Superior temporal gyrus (tissue), 1 donor: ENCODE results near the gene MLST8.
"Not testable (repeated sequence)": the region's sequence is repeated elsewhere in the genome, so short reads cannot be mapped to it uniquely, and the experiment has no call there.

ENCODE experiments used
- DNase-seq: peaks from one replicate; pipeline ENCODE4 v3.0.0-alpha.2; 2016; ENCODE audit errors: extremely low spot score

The MLST8 gene

DNA sequence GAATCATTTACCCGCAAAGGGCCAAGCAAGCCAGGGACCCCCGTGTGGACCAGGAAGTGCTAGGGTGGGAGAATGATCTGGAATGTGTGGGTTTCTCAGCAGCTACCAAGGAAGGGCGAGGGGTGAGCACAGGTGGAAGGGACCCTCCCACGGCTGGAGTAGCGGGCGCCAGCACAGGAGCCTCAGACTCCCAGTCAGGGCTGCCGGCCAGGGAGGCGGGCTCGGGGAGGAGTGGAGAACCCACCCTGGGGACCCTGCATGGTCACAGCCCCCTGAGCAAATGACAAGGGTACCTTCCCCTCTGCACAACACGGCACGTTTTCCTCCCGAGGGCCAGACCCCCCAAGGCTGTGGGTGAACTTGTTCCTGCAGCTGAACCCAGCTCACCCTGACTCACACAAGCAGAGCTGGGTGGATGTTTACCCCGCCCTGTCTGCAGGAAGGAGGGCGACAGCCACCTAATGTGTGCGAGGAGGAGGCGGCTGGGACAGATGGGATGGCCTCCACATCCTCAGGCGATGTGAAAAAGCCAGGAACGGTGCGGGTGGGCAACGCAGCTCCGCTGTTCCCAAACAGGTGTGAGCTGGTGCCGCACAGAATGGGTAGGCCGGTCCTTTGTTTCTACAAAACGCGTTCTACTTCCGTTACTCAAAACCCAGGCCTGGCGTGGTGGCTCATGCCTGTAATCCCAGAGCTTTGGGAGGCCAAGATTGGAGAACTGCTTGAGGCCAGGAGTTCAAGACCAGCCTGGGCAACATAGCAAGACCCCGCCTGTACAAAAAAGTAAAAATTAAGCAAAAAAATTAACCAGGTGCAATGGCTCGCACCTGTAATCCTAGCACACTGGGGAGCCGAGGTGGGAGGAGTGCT lies 39.9 kb downstream of the MLST8 start:
- no peak for DNase-seq

DNA sequence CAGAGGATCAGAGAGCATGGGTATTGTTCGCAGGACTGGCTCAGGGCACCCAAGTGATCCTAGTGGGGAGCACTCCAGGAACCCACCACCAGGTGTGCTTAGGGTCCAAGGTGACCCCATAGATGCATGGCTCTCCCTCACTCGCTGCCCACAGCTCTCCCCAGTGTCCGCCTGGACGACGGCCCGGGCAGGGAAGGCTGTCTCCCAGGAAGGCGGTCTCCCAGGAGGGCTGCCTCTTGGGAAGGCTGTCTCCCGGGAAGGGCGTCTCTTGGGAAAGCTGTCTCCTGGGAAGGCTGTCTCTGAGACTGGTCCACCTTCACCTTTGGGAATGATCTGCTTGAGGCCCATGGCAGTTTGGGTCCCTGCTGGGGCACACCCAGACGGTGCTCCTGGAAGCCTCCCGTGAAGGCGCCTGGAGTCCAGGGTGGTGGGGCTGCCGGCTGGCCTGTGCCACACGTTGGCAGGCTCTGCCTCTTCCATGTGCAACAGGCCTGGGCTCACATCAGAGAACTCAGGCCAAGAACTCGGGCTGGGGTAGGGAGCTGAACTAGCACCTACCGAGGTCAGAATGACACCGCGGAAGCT lies 41.1 kb downstream of the MLST8 start:
- DNase-seq: no peak

DNA sequence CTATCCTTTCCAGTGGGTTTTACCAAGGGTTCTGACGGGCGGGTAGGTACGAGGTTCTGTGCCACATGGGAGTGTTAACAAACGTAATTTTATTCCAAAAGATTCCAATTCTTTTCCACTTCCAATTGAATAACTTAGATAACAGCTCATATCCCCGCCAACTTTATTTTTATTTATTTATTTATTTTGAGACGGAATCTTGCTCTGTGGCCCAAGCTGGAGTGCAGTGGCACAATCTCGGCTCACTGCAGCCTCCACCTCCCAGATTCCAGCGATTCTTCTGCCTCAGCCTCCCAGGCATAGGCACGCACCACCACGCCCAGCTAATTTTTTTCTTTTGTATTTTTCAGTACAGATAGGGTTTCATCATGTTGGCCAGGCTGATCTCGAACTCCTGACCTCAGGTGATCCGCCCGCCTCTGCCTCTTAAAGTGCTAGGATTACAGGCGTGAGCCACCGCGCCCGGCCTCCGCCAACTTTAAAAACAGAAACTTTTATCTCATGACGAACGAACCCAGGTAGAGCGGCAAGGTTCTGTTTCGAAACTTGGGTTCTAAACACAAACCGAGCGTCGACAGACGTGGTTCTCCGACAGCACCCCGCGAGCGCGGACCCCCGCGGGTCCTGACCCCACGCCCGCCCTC lies 45.5 kb downstream of the MLST8 start:
- no peak for DNase-seq

DNA sequence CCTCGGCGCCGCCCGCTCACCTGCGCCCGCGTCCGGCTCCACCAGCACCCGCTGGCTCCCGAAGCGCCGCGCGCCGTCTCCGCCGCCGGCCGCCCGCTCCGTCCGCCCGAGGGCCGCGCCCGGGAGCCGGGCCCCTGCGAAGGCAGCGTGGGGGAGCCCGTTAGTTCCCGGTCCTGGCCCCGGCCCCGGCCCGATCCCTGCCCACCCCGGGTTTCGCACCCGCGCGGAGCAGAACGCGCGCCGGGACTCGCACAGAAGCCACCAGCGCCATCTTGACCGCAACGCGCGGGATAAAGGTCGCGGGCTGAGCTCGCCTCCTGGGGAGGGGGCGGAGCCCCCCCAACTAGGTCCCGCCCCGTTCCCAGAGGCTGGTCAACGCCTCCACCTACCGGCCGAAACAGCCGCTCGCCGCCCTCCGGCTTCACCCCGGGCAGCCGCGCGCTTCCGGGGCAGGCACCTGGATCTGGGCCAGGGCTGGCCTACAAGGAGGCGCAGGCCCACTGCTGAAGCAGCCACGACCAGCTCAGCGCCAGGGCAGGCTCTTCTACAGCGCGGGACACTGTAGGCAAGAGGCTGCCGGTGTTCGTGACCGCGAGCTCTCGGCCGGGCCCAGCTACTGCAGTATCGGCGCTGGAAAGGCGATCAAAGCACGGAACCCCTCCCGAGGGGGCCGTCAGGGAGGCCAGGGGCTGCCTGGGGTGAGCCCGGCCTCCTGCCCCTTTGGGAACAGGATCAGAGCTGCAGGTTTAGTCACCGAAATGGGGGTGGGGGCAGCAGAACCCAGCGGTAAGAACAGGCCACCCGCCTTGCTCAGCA lies 46.2 kb downstream of the MLST8 start, which contains the start of gene ECI1:
Gene ECI1 (minus strand): TSS at position 292 of the 816 bp plus-strand sequence. CDS start 21 bp downstream, at position 271.
- DNase-seq: peak; percentile 90

DNA sequence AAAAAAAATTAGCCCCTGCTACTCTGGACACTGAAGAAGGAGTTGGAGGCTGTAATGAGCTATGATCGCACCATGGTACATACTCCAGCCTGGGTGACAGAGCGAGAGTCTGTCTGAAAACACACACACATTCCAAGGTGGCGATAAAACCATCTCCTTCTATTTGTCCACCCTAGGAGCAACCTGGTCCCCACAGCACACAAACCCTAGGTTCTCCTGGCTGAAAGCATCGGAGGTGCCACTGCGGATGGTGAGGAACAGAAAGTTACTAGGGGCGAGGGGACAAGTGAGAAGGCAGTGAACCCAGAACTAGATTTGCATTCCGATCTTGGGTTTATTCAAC lies 47.5 kb downstream of the MLST8 start:
- no peak for DNase-seq

DNA sequence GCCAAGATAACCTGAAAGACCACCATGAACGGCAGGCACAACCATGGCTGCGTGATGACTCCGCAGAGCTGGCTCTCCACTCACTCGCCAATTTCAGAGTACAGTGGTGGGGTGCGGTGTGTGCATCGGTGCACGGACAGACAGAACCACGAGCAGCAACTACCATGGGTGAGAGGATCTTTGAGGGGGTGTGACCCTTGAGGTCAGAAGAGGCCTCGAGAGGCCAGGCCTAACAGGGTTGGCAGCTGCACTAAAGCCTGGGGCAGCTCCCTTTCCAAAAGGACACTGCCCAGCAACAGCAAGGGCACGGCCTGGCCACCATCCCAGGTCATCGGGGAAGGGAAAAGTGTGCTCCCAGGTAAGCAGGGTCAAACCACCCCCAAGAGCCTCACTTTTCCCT lies 48.0 kb downstream of the MLST8 start:
- DNase-seq: no peak

DNA sequence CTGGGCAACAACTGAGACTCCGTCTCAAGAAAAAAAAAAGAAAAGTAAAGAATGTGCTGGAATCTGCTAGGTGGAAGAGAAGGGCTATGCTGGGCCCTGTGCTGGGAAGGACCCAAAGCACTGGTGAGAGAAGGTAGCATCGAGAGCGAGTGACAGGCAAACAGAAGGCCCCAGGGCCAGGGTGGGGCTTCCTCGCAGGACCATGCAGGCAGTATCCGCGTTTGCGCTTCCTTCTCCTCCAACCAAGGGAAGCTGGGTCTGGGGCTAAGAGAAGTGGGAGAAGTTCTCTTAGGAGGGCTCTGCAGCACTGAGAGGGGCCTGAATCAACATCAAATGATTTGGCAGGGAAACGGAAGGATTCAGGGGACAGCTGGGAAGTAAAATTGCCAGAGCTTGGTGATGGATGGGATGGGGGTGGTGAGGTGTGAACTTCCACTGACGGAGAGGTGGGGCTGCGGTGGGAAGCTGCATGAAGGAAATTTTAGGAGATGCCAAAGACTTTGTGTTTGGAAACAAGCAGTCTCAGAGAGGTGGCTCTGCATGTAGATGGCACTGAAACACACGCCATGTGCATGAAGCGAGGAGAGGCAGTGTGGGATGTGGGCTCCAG lies 51.4 kb downstream of the MLST8 start:
- DNase-seq: no peak

DNA sequence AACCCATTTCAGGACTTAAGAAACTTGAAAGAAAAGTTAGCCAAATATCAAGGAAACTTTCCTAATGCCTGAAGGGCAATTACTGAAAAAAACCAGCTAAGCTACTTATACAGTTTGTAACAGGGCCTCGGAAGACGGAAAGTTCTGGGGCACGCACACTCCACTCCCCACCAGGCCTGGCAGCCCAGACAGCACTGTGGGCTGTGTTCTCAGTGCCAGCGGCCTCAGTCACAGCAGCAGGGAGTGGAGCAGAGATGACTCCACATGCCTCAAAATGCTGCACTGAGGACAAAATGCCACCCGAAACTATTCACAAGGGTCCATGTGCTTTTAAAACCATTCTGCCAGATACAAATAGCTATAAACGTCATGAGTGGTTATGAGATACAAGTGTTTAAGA lies 52.5 kb downstream of the MLST8 start:
- DNase-seq: no peak

DNA sequence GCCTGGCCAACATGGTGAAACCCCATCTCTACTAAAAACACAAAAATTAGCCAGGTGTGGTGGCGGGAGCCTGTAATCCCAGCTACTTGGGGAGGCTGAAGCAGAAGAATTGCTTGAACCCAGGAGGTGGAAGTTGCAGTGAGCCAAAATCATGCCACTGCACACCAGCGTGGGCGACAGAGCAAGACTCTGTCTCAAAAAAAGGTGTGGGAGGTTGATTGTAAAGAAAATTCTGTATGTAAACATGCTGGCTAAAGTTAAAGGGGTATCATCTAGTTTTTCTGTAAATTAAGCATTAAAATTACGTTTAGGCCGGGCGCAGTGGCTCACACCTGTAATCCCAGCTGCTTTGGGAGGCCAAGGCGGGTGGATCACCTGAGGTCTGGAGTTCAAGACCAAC lies 53.3 kb downstream of the MLST8 start:
- not testable (repeated sequence) for DNase-seq
